Naive B cell (primary cell): ENCODE measurements around the gene CRIP1. TPM values are rescaled to one million over a fixed set of nuclear protein-coding genes. Genes with fewer than 3 reads are reported as not detected.

Experiments
- ATAC-seq, 2 donors: fragments of 150-1000 bp; cut with Tn5 transposase; 2 replicates each; pipeline ENCODE4 v1.10.0; 2021; ENCODE audit warnings: low read depth in 2 of 2, mild to moderate bottlenecking in 2 of 2, moderate library complexity in 2 of 2
- DNase-seq: peaks from one replicate; pipeline ENCODE4 v3.0.0; 2022
- H3K27ac Mint-ChIP-seq, 6 donors: one replicate each; pipeline ENCODE4 v1.8.0; 2020 to 2022; ENCODE audit warnings: mild to moderate bottlenecking in 6 of 6, mixed read lengths in 6 of 6, moderate library complexity in 5 of 6, inconsistent platforms in 2 of 6
- H3K27me3 Mint-ChIP-seq, 3 donors: one replicate each; pipeline ENCODE4 v1.8.0; 2021 to 2022; ENCODE audit warnings: mixed read lengths in 3 of 3, mild to moderate bottlenecking in 1 of 3
- H3K36me3 Mint-ChIP-seq, 2 donors: one replicate each; pipeline ENCODE4 v1.8.0; 2020 to 2022; ENCODE audit warnings: mixed read lengths in 2 of 2, inconsistent platforms in 1 of 2, mild to moderate bottlenecking in 1 of 2
- H3K4me1 Mint-ChIP-seq, 3 donors: one replicate each; pipeline ENCODE4 v1.8.0; 2020 to 2022; ENCODE audit warnings: mixed read lengths in 3 of 3, inconsistent platforms in 1 of 3, mild to moderate bottlenecking in 1 of 3, moderate library complexity in 1 of 3
- H3K4me3 Mint-ChIP-seq, 8 donors: one replicate each; pipeline ENCODE4 v1.8.0; 2020 to 2022; ENCODE audit warnings: mild to moderate bottlenecking in 8 of 8, mixed read lengths in 8 of 8, moderate library complexity in 8 of 8, inconsistent platforms in 2 of 8
- H3K9me3 Mint-ChIP-seq, 7 donors: one replicate each; pipeline ENCODE4 v1.8.0; 2020 to 2022; ENCODE audit warnings: mixed read lengths in 7 of 7, mild to moderate bottlenecking in 5 of 7, inconsistent platforms in 2 of 7, moderate library complexity in 1 of 7
- polyA plus RNA-seq, 6 donors: library from polyadenylated mRNA; unstranded; fragments of 300-500 nt; fragmentation: Illumina TruSeq; gene quantifications; one replicate each; pipeline ENCODE4 v1.2.3, GENCODE V29; 2021; ENCODE audit warnings: low read depth in 6 of 6

The CRIP1 gene
- polyA plus RNA-seq, 6 donors from 2014 or later: 115 to 495 (median 235) TPM

- H3K27me3 Mint-ChIP-seq: no peaks in the 10 kb centered on the region
Observed at GRCh38 chr14:105491366-105491973, 4.8 kb downstream of the CRIP1 start.

GRCh38 chr14:105492031-105492970, 5.6 kb downstream of the CRIP1 start:
- Mint-ChIP-seq H3K4me3 (peak overlapping the region; percentile 78 to 93 (median 88)), H3K27me3 (no peaks in the 10 kb centered on the region), H3K4me1 (peaks cover 15 to 23% (median 16%) of the 10 kb centered on the region in 3 donors), H3K36me3 (no peaks in the 10 kb centered on the region), H3K9me3 (no peaks in the 10 kb centered on the region), H3K27ac (peak overlapping the region in 5 of 6 donors; percentile 29 to 96 (median 80))
- DNase-seq: no peak
- no peak for ATAC-seq

More at GRCh38 chr14:105491366-105491973, 4.8 kb downstream of the CRIP1 start:
- Mint-ChIP-seq H3K4me3 (peak overlapping the region; percentile 78 to 95 (median 91)), H3K36me3 (no peaks in the 10 kb centered on the region), H3K27ac (peak overlapping the region; percentile 86 to 99 (median 97)), H3K9me3 (no peaks in the 10 kb centered on the region), H3K4me1 (peaks cover 16 to 27% (median 17%) of the 10 kb centered on the region in 3 donors)
- DNase-seq: peak; percentile 71
- peak; percentile 12 to 16 for ATAC-seq

GRCh38 chr14:105492971-105493871, 6.5 kb downstream of the CRIP1 start:
- Mint-ChIP-seq H3K27me3 (no peaks in the 10 kb centered on the region), H3K4me1 (peaks cover 12 to 16% (median 13%) of the 10 kb centered on the region in 3 donors), H3K36me3 (no peaks in the 10 kb centered on the region), H3K9me3 (no peaks in the 10 kb centered on the region), H3K4me3 (peak overlapping the region in 4 of 8 donors; percentile 20 to 73 (median 53)), H3K27ac (peak overlapping the region in 3 of 6 donors; percentile 29 to 76 (median 63))
- no peak for DNase-seq
- ATAC-seq: no peak

GRCh38 chr14:105493921-105494605, 7.4 kb downstream of the CRIP1 start:
- Mint-ChIP-seq H3K4me3 (no peak overlapping the region), H3K27me3 (no peaks in the 10 kb centered on the region)
- ATAC-seq: no peak

GRCh38 chr14:105494606-105494929, 7.9 kb downstream of the CRIP1 start:
- Mint-ChIP-seq H3K4me1 (peaks cover 6 to 10% (median 8%) of the 10 kb centered on the region in 3 donors), H3K27ac (peak overlapping the region in 1 of 6 donors; percentile 61), H3K4me3 (no peak overlapping the region), H3K36me3 (no peaks in the 10 kb centered on the region), H3K27me3 (no peaks in the 10 kb centered on the region), H3K9me3 (no peaks in the 10 kb centered on the region)
- no peak for ATAC-seq
- no peak for DNase-seq

More at GRCh38 chr14:105493921-105494605, 7.4 kb downstream of the CRIP1 start:
- Mint-ChIP-seq H3K9me3 (no peaks in the 10 kb centered on the region), H3K27ac (peak overlapping the region in 2 of 6 donors; percentile 19 to 61), H3K4me1 (peaks cover 11 to 15% (median 13%) of the 10 kb centered on the region in 3 donors), H3K36me3 (no peaks in the 10 kb centered on the region)
- DNase-seq: no peak

- Mint-ChIP-seq H3K36me3 (no peaks in the 10 kb centered on the region), H3K4me1 (peaks cover 4 to 7% (median 6%) of the 10 kb centered on the region in 3 donors), H3K9me3 (no peaks in the 10 kb centered on the region), H3K27me3 (no peaks in the 10 kb centered on the region), H3K27ac (peak overlapping the region in 1 of 6 donors; percentile 61), H3K4me3 (peak overlapping the region in 1 of 8 donors; percentile 37)
- ATAC-seq (no peak), DNase-seq (no peak)
Observed at GRCh38 chr14:105495101-105495989, 8.7 kb downstream of the CRIP1 start.

GRCh38 chr14:105495990-105496830, 9.5 kb downstream of the CRIP1 start:
- Mint-ChIP-seq H3K27ac (no peak overlapping the region), H3K4me1 (peaks cover 4 to 7% (median 6%) of the 10 kb centered on the region in 3 donors), H3K27me3 (no peaks in the 10 kb centered on the region), H3K36me3 (no peaks in the 10 kb centered on the region), H3K4me3 (no peak overlapping the region), H3K9me3 (no peaks in the 10 kb centered on the region)
- DNase-seq: no peak
- no peak for ATAC-seq

- DNase-seq (no peak), ATAC-seq (no peak)
- H3K36me3 Mint-ChIP-seq: no peaks in the 10 kb centered on the region
- peaks cover 0 to 1% (median 0%) of the 10 kb centered on the region in 3 donors for H3K4me1 Mint-ChIP-seq
- peak overlapping the region in 1 of 6 donors; percentile 61 for H3K27ac Mint-ChIP-seq
- peak overlapping the region in 1 of 8 donors; percentile 10 for H3K4me3 Mint-ChIP-seq
- no peaks in the 10 kb centered on the region for H3K27me3 Mint-ChIP-seq
- H3K9me3 Mint-ChIP-seq: no peaks in the 10 kb centered on the region
Observed at GRCh38 chr14:105496831-105497591, 10.3 kb downstream of the CRIP1 start.

- H3K4me1 Mint-ChIP-seq: peaks cover 0 to 4% (median 0%) of the 10 kb centered on the region in 3 donors
- no peak overlapping the region for H3K4me3 Mint-ChIP-seq
- peak overlapping the region in 1 of 6 donors; percentile 61 for H3K27ac Mint-ChIP-seq
- DNase-seq: no peak
- peaks cover 0 to 5% (median 4%) of the 10 kb centered on the region in 3 donors for H3K27me3 Mint-ChIP-seq
- no peaks in the 10 kb centered on the region for H3K36me3 Mint-ChIP-seq
- no peaks in the 10 kb centered on the region for H3K9me3 Mint-ChIP-seq
- ATAC-seq: no peak
Observed at GRCh38 chr14:105497671-105498429, 11.2 kb downstream of the CRIP1 start.
